ENCODE measurements around the gene JAG2.

- TF ChIP-seq CTCF (IDR thresholded peaks at IDR 0.05) = no peak
- no peak for TF ChIP-seq POLR2A (IDR thresholded peaks at IDR 0.05)
Observed at GRCh38 chr14:105120056-105120455, 48.5 kb downstream of the JAG2 start.

Data from breast epithelium (tissue), 3 donors.